ENCODE results near the gene LAMB1.

The LAMB1 gene

DNA sequence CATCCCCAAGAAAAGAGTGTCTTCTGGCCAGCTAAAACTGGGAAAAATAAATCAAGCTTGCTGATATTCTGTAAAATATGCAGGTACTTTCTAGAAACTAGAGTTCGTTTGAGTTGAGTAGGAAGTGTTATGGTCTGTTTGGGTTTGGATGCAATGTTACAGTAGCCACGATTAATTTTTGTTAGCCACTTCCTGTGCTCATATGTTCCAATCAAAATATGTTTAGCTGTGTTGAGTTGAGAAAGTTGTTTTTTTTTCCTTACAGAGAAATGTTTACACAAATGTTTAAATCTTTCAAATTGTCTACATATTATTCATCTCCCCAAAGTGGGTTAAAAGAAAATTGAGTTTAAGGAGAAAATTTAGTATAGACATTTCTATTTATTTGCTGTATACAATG, 11.3 kb upstream of the LAMB1 start:
- no peak overlapping the region for H3K27ac ChIP-seq (replicated peaks)
- DNase-seq (ENCODE audit: low read depth in 1 of 2, low spot score in 1 of 2) = no peak

DNA sequence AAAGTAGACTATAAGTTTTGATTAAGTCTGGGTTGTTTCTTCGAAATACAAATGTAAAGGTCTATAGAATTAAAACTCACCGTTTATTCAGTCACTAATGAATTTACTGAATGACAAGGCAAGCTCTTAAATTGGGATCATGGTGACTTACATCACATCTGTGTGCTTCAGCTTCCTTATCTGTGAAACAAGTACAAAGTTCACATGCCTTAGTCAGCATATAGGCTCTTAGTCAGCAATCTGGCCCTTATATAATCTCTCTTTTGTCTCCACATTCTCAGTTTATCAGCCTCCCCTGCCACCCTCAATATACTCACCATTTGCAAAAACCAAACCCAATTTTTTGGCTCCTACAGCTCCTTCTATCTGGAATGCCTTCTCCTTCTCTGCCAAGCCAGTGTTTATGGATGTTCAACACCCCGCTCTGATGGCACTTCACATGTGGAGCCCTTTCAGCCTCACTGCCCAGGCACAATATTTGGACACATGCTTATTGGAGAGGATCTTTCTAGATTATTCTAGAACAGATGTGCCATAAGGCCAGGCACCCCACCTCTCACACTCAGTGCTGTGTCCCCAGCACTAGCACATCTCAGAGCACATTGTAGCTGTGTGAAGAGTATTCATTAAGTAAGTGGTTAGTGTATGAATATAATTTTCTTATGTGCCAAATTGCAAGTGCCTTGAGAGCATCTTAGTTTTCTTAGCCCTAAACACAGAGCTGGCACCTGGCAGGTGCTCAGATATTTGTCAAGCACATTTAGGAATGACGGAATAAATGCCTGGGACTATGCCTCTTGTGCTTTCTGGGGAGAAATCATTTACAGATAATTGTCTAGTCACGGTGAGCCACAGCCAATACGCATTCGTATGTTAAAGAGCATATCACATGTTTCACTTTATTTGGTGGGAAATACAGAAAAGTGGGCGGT, 9.8 kb upstream of the LAMB1 start:
- Histone ChIP-seq H3K4me3 (replicated peaks; ENCODE audit: insufficient read depth, low read length) (no peak overlapping the region), H3K27ac (replicated peaks) (no peak overlapping the region), H3K27me3 (ENCODE audit: insufficient read depth, poor library complexity, severe bottlenecking) (peaks cover 7% of the 10 kb centered on the region)
- DNase-seq (ENCODE audit: low read depth in 1 of 2, low spot score in 1 of 2) = peak in 1 of 2 experiments; percentile 28
- TF ChIP-seq GABPA (IDR thresholded peaks at IDR 0.05; ENCODE audit: low read depth) (no peak), POLR2AphosphoS5 (IDR thresholded peaks at IDR 0.05; ENCODE audit: low read depth) (no peak), SPI1 (IDR thresholded peaks at IDR 0.05; ENCODE audit: borderline replicate concordance, low read depth) (no peak)
- TF ChIP-seq, protein P1, sequence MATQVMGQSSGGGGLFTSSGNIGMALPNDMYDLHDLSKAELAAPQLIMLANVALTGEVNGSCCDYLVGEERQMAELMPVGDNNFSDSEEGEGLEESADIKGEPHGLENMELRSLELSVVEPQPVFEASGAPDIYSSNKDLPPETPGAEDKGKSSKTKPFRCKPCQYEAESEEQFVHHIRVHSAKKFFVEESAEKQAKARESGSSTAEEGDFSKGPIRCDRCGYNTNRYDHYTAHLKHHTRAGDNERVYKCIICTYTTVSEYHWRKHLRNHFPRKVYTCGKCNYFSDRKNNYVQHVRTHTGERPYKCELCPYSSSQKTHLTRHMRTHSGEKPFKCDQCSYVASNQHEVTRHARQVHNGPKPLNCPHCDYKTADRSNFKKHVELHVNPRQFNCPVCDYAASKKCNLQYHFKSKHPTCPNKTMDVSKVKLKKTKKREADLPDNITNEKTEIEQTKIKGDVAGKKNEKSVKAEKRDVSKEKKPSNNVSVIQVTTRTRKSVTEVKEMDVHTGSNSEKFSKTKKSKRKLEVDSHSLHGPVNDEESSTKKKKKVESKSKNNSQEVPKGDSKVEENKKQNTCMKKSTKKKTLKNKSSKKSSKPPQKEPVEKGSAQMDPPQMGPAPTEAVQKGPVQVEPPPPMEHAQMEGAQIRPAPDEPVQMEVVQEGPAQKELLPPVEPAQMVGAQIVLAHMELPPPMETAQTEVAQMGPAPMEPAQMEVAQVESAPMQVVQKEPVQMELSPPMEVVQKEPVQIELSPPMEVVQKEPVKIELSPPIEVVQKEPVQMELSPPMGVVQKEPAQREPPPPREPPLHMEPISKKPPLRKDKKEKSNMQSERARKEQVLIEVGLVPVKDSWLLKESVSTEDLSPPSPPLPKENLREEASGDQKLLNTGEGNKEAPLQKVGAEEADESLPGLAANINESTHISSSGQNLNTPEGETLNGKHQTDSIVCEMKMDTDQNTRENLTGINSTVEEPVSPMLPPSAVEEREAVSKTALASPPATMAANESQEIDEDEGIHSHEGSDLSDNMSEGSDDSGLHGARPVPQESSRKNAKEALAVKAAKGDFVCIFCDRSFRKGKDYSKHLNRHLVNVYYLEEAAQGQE (IDR thresholded peaks at IDR 0.05; ENCODE audit: insufficient replicate concordance, low read depth) = no peak
- TF ChIP-seq, protein P2, sequence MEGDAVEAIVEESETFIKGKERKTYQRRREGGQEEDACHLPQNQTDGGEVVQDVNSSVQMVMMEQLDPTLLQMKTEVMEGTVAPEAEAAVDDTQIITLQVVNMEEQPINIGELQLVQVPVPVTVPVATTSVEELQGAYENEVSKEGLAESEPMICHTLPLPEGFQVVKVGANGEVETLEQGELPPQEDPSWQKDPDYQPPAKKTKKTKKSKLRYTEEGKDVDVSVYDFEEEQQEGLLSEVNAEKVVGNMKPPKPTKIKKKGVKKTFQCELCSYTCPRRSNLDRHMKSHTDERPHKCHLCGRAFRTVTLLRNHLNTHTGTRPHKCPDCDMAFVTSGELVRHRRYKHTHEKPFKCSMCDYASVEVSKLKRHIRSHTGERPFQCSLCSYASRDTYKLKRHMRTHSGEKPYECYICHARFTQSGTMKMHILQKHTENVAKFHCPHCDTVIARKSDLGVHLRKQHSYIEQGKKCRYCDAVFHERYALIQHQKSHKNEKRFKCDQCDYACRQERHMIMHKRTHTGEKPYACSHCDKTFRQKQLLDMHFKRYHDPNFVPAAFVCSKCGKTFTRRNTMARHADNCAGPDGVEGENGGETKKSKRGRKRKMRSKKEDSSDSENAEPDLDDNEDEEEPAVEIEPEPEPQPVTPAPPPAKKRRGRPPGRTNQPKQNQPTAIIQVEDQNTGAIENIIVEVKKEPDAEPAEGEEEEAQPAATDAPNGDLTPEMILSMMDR (IDR thresholded peaks at IDR 0.05; ENCODE audit: insufficient read depth, low read length) = no peak

More for the DNA sequence above, 11.3 kb upstream of the LAMB1 start:
- H3K4me3 ChIP-seq (replicated peaks; ENCODE audit: insufficient read depth, low read length) = no peak overlapping the region
- H3K27me3 ChIP-seq (ENCODE audit: insufficient read depth, poor library complexity, severe bottlenecking) = peaks cover 2% of the 10 kb centered on the region
- TF ChIP-seq, protein P1 (IDR thresholded peaks at IDR 0.05; ENCODE audit: insufficient replicate concordance, low read depth) = no peak
- TF ChIP-seq POLR2AphosphoS5 (IDR thresholded peaks at IDR 0.05; ENCODE audit: low read depth) (no peak), SPI1 (IDR thresholded peaks at IDR 0.05; ENCODE audit: borderline replicate concordance, low read depth) (no peak), GABPA (IDR thresholded peaks at IDR 0.05; ENCODE audit: low read depth) (no peak)
- TF ChIP-seq, protein P2 (IDR thresholded peaks at IDR 0.05; ENCODE audit: insufficient read depth, low read length) = no peak

DNA sequence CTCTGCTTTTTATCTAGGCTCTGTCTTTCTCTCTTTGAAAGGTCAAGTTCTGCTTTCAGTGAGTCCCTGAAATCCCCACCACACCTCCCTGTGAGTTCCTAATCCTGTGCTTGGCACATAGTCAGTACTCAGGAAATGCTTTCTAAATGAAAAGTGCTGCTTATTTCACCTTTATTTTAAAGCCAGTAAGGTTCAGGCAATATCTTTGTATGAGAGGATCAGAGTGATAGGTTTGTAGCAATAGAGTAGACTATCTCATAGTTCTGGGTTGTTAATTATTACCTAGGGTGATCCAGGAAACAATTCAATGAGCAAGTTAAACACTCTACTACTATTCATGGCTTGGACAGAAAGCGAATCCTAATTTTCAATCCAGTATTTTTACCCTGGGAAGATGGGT, 7.4 kb upstream of the LAMB1 start:
- H3K27ac ChIP-seq (replicated peaks) = no peak overlapping the region

More for the DNA sequence above, 7.4 kb upstream of the LAMB1 start:
- peaks cover 7% of the 10 kb centered on the region for H3K27me3 ChIP-seq (ENCODE audit: insufficient read depth, poor library complexity, severe bottlenecking)
- no peak overlapping the region for H3K4me3 ChIP-seq (replicated peaks; ENCODE audit: insufficient read depth, low read length)
- TF ChIP-seq, protein P2 (IDR thresholded peaks at IDR 0.05; ENCODE audit: insufficient read depth, low read length) = no peak
- no peak for TF ChIP-seq SPI1 (IDR thresholded peaks at IDR 0.05; ENCODE audit: borderline replicate concordance, low read depth)
- DNase-seq (ENCODE audit: low read depth in 1 of 2, low spot score in 1 of 2) = no peak

All from HL-60 (cell line).